Measurements from ENCODE around the gene HARBI1.

The HARBI1 gene

GRCh38 chr11:46617134-46617971 lies at the start of gene HARBI1, which contains the start of gene ATG13:
Gene HARBI1 (minus strand): TSS chr11:46617227. CDS start chr11:46616237, 990 bp downstream.
Gene ATG13 (plus strand): TSS chr11:46617553. CDS start chr11:46644292, 26,739 bp downstream.
- peak; percentile 93 for DNase-seq (ENCODE audit: low spot score)

DNA sequence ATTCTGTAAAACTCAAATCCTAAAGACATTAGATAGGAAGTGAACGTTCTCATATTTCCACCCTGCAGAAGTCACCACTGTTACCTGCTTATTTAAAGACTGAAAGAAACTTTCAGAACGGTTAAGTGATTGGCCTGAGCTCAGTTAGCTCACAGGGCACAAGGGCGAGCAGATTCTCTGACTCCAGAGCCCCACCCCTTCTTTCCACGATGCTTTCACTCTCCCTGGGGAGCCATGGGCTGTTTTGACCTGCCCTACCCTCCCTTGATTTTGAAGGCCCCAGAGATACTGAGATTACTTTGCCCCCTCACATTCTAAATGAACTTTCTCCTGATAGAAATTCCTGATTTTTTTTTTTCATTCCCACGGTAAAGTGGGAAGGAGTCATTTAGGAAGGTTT lies 49.5 kb upstream of the HARBI1 start:
- no peak for DNase-seq (ENCODE audit: low spot score)

DNA sequence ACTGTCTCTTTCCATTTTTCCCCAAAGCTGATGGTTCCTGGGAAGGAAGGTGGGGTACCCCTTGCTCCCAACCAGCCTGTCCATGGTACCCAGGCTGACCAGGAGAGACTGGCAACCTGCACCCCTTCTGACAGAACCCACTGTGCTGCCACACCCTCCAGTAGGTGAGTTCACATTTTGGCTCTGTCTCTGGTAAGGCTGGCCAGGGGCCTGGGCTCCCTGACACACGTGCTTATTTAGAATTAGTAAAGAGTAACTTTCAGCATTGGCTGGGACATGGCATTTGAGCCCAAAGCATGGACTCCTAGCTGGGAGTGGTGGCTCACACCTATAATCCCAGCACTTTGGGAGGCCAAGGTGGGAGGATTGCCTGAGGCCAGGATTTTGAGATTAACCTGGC lies 48.3 kb upstream of the HARBI1 start:
- no peak for DNase-seq (ENCODE audit: low spot score)

DNA sequence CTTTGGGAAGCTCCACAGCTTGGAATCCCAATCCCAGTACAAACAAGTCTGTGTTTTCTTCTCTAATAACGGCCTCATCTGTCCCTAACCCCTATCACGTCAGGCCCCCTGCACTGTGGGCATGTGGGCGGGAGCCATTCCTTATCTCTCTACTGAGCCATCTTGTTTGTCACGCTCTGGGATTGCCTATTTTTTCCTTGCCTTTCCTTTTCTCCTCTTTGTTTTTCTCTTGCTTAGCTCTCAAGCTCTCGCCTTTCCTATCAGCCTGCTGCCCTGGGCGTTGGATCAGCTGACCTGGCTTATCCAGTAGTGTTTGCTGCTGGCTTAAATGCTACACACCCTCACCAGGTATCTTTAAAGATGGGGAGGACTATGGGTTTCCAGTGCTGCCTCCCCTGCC lies 47.6 kb upstream of the HARBI1 start:
- no peak for DNase-seq (ENCODE audit: low spot score)

DNA sequence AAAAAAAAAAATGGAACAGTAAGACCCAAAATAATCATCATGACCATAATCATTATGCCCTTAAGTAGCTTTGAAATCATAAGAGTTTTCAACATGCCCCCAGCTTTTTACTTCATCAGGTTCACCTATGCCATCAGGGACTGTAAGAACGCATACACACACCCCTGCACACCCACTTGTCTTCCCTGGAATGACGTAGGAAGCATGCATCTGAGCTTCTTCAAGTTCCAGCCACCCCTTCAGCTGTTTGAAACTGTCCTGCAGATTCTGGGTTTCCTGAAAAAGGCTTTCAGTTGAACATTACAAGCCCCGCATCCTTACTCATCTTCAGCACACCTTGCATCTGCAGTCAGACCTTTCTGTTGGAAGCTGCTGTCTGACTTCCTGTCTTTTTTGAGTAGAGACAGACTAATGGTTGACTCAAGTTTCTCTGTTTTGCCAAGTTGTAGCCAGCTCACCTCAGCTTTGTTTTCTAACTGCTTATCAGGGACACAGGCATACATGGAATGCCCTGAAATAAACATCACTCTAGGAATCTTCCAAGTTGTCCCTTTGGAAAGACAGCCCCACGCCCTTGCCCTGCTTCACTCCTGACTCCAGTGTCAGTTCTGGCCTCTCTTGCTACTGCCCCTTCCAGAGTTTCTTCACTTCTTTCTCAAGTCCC lies 46.4 kb upstream of the HARBI1 start:
- DNase-seq (ENCODE audit: low spot score): no peak

DNA sequence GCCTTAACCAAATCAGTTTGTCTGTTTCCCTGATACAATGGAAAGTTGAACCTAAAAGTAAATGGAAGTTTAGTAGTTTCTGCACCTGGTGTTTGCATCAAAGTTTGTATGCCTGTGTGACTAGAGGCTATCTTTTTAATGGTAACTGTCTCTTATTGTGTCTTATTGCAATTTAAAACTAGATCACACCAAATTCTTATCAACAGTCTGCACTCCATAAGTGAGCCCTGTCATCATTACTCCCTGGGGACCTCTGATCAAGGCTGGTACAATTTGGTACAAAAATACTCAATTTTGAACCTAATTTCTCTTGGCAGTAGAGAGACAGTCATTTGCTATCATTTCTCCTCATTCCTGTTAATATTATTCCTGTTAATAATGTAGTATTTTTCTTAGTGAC lies 45.3 kb upstream of the HARBI1 start:
- DNase-seq (ENCODE audit: low spot score): no peak

GRCh38 chr11:46661836-46662235 lies 44.8 kb upstream of the HARBI1 start:
- DNase-seq (ENCODE audit: low spot score): no peak

- no peak for DNase-seq (ENCODE audit: low spot score)
These were observed 42.9 kb upstream of the HARBI1 start for GRCh38 chr11:46659908-46660307.

GRCh38 chr11:46658259-46658658 lies 41.2 kb upstream of the HARBI1 start:
- DNase-seq (ENCODE audit: low spot score): no peak

DNA sequence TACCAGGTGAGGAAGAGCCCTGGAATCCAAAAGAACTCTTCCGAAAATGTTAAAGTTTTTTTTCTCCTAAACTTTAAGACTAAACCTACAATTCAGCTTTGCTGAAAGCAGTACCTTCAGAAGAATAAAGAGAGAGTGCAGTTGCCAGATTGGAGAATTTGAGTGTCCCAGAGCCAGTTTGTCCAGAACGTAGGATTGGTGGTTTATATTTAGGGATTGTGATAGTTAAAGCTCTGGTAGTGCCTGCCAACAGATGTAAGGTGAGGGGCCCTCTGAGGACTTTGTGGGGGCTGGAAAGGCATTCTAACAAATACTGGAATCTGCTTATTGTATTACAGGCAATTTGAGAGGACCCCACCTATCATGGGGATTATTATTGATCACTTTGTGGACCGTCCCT lies 40.2 kb upstream of the HARBI1 start:
- no peak for DNase-seq (ENCODE audit: low spot score)

DNA sequence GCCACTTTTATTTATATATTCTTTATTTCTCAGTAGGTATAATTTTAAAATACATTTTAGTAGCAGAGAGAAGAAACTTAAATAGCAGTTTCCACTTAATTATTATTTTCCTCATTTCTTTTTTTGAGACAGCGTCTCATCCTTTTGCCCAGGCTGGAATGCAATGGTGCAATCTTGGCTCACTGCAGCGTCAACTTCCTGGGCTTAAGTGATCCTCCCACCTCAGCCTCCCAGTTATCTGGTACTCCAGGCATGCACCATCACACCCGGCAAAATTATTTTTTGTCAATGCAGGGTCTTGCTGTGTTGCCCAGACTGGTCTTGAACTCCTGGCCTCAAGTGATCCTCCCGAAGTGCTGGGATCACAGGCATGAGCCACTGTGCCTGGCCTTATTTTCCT lies 38.6 kb upstream of the HARBI1 start:
- DNase-seq (ENCODE audit: low spot score): no peak

- peak; percentile 16 for DNase-seq (ENCODE audit: low spot score)
These were observed 32.2 kb upstream of the HARBI1 start for GRCh38 chr11:46649180-46649738.

GRCh38 chr11:46643986-46644385 lies 27.0 kb upstream of the HARBI1 start:
- no peak for DNase-seq (ENCODE audit: low spot score)

DNA sequence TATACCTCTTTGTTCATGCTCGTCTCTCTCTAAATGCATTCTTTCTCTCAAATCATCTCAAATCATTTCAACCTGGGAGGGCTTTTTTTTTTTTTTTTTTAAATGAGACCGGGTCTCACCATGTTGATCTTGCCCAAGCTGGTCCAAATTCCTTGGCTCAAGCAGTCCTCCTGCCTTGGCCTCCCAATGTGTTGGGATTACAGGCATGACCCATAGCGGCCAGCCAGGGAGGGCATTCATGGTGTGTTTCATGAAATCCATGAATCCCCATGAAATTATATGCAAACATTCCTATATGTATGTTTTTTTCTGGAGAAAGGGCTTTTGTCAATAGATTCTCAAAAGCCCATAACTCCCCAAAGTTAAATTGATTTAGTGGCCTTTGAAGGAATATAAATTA lies 26.5 kb upstream of the HARBI1 start:
- DNase-seq (ENCODE audit: low spot score): no peak

DNA sequence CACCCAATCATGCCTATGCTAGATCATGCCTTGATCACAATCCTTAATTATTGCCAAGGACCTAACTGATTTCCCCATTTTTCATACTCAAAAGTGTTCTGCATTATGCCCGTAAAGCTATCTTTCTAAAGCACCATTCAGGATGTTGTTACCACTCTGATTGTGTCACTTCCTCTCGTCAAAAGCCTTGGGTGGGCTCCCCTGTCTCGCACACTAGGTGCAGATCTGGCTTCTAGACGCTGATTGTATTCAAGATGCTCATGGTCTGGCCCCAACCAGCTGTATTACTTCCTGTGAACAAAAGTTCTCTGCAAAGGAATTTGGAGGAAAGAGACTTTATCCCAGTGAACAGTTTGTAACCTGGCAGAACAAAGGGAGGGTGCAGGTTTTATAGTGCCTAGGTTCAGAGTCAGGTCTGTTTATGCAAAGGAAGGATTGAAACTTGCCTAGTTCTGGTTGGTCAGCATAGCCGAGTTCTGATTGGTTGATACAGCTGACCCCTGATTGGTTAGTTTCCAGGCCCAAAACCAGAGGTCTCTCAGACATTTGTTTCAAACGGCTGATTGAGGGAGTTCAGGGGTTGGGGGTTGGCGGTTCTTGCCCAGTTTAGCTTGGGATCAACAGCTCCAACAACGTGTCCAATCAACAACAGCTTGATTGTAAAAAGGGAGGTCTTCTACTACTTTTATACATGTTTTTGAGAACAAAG lies 25.8 kb upstream of the HARBI1 start:
- no peak for DNase-seq (ENCODE audit: low spot score)

DNA sequence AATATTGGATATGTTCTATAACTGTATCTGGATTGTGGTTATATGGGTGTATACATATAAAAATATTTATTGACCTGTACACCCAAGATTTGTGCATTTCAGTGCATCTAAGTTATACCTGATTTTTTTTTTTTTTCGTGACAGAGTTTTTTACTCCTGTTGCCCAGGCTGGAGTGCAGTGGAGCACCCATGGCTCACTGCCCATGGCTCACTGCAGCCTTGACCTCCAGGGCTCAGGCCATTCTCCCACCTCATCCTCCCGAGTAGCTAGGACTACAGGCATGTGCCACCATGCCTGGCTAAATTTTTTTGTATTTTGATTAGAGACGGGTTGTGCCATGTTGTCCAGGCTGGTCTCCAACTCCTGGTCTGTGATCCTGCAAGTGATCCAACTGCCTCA lies 24.6 kb upstream of the HARBI1 start:
- no peak for DNase-seq (ENCODE audit: low spot score)

DNA sequence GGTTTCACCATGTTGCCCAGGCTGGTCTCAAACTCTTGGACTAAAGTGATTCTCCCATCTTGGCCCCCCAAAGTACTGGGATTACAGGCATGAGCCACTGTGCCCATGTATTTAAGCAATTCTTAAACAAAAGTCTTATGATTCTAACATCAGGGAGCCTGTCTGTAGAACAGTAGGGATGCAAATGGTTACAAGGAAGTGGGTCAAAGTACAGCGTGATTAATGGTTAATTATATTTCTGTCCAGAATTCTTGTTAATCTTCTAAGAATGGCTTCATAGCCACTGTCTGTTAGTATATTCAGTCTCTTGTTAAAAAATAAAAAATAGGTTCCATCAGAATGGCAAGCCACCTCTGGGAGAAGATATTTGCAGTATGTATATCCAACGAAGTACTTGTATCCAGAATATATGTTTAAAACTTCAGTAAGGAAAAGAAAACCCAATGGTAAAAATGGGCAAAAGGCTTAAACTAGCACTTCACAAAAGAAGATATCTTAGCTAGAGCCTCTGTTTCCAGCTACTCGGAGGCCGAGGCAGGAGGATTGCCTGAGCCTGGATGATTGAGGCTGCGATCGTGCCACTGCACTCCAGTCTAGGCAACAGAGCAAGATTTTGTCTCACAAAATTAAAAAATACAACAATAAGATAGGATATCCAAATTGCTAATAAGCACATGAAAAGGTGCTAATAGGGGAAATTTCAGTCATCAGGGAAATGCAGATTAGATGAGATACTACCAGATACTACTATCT lies 23.2 kb upstream of the HARBI1 start:
- peak; percentile 6 for DNase-seq (ENCODE audit: low spot score)

GRCh38 chr11:46639197-46639839 lies 22.3 kb upstream of the HARBI1 start:
- DNase-seq (ENCODE audit: low spot score): no peak

DNA sequence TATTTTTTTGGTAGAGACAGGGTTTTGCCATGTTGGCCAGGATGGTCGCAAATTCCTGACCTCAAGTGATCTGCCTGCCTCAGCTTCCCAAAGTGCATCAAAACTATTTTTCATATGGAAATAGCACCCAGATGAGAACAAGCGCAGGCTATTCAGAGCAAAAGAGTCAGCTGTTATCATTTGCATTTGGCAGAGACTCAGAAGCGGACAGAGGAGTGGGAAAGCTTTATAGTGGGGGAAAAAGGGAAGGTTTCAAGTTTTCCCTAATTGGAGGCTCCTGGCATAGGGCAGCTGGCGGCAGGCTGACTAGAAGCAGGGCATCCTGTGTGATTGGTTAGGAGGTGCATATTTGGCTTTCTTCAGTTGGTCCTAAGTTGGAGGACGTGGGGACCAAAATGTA lies 20.5 kb upstream of the HARBI1 start:
- no peak for DNase-seq (ENCODE audit: low spot score)

DNA sequence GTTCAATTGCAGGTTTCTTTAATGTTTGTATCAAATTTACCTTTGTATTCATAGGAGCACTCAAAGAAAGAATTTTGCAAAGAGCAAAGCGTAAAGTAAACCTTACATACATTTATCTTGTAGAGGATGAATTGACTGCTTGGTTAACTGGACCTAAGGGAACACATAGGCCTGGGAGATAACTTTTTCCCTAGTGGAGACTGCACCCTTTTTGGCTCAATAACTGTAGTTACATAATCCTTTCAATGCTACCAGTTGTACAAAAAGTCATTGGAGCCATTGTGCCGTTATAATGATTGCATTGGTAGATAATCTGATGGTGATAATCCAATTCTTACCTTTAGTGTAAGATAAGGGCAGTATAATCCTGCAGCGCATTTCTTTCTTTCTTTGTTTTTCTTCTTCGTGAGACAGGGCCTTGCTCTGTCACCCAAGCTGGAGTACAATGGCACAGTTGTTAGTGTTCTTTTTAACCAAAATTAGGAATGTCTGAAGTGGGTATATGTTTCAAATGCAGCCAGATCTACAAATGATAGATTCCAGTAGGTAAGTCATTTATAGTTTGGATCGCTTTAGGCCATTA lies 18.6 kb upstream of the HARBI1 start:
- no peak for DNase-seq (ENCODE audit: low spot score)

All from kidney tubule cell (primary cell).